Neural cell (in vitro differentiated cells): ENCODE data around the gene CACNA1B. TPM values are rescaled to one million over a fixed set of nuclear protein-coding genes. Genes with fewer than 3 reads are reported as not detected.

Source experiments
- H2AFZ ChIP-seq: fragments of 200-600, 300-800 bp; sonication (generic), shearing (Covaris generic); 2 replicates; pipeline ENCODE4 v1.6.0; 2014; ENCODE audit warnings: low read depth, mild to moderate bottlenecking, antibody characterized with exemption, low read length, moderate library complexity
- H3F3A ChIP-seq: fragments of 200-600 bp; shearing (Covaris generic); 2 replicates; pipeline ENCODE4 v1.6.1; 2016; ENCODE audit warnings: mild to moderate bottlenecking, moderate library complexity, mixed read lengths, antibody characterized with exemption, low read length; ENCODE audit not compliant: insufficient read depth, poor library complexity, severe bottlenecking
- H3K27ac ChIP-seq: fragments of 200-600, 300-800 bp; sonication (generic), shearing (Covaris generic); 2 replicates; pipeline ENCODE4 v1.5.1; 2014; ENCODE audit warnings: mild to moderate bottlenecking, low read length, moderate library complexity
- H3K27me3 ChIP-seq: fragments of 300-800, 200-600 bp; sonication (generic), shearing (Covaris generic); 2 replicates; pipeline ENCODE4 v1.6.0; 2014; ENCODE audit warnings: mild to moderate bottlenecking, low read depth, low read length, moderate library complexity; ENCODE audit not compliant: insufficient read depth
- H3K36me3 ChIP-seq: fragments of 300-800, 200-600 bp; sonication (generic), shearing (Covaris generic); 2 replicates; pipeline ENCODE4 v1.5.1; 2014; ENCODE audit warnings: mild to moderate bottlenecking, antibody characterized with exemption, low read length, moderate library complexity; ENCODE audit not compliant: insufficient read depth
- H3K4me2 ChIP-seq: fragments of 300-800, 200-600 bp; sonication (generic), shearing (Covaris generic); 2 replicates; pipeline ENCODE4 v1.6.0; 2014; ENCODE audit warnings: mild to moderate bottlenecking, low read length
- H3K4me3 ChIP-seq: fragments of 300-800, 200-600 bp; sonication (generic), shearing (Covaris generic); 2 replicates; pipeline ENCODE4 v1.5.1; 2014; ENCODE audit warnings: mild to moderate bottlenecking, low read length, moderate library complexity
- H3K79me2 ChIP-seq: fragments of 200-600 bp; shearing (Covaris generic); replicated peaks from 2 replicates; pipeline ENCODE4 v1.6.0; 2014; ENCODE audit warnings: mild to moderate bottlenecking, low read length, moderate library complexity; ENCODE audit not compliant: insufficient read depth
- H3K9ac ChIP-seq: fragments of 300-800, 200-600 bp; sonication (generic), shearing (Covaris generic); 2 replicates; pipeline ENCODE4 v1.6.1; 2016; ENCODE audit warnings: mild to moderate bottlenecking, low read length, mixed read lengths
- H3K9me2 ChIP-seq: fragments of 200-600 bp; shearing (Covaris generic); 2 replicates; pipeline ENCODE4 v1.6.1; 2016; ENCODE audit warnings: mild to moderate bottlenecking, low read length, mixed read lengths; ENCODE audit not compliant: insufficient read depth
- H3K9me3 ChIP-seq: fragments of 200-600, 300-800 bp; sonication (generic), shearing (Covaris generic); 2 replicates; pipeline ENCODE4 v1.6.1; 2016; ENCODE audit warnings: mild to moderate bottlenecking, mixed run types, low read length, moderate library complexity, mixed read lengths
- H4K20me1 ChIP-seq: fragments of 200-600 bp; shearing (Covaris generic); 2 replicates; pipeline ENCODE4 v1.6.1; 2016; ENCODE audit warnings: mild to moderate bottlenecking, mixed run types; ENCODE audit not compliant: insufficient read depth
- CTCF ChIP-seq: fragments of 450-650 bp; IDR thresholded peaks from 2 replicates; pipeline ENCODE4 v1.5.1; 2014; ENCODE audit warnings: antibody characterized with exemption, mild to moderate bottlenecking, moderate library complexity; ENCODE audit not compliant: poor library complexity, severe bottlenecking
- EP300 ChIP-seq: fragments of 450-650 bp; conservative IDR thresholded peaks from 2 replicates; pipeline ENCODE4 v1.6.1; 2014; ENCODE audit warnings: antibody characterized with exemption, mild to moderate bottlenecking, moderate library complexity; ENCODE audit not compliant: poor library complexity, severe bottlenecking
- EZH2 ChIP-seq: fragments of 200-600, 300-800 bp; shearing (Covaris generic), sonication (generic); IDR thresholded peaks from 2 replicates; pipeline ENCODE4 v1.6.1; 2014; ENCODE audit warnings: antibody characterized with exemption, low read length, borderline replicate concordance, mild to moderate bottlenecking; ENCODE audit not compliant: insufficient read depth, poor library complexity, severe bottlenecking
- MXI1 ChIP-seq: fragments of 450-650 bp; conservative IDR thresholded peaks from 2 replicates; pipeline ENCODE4 v1.6.1; 2014; ENCODE audit warnings: antibody characterized with exemption, mild to moderate bottlenecking; ENCODE audit not compliant: poor library complexity, severe bottlenecking
- POLR2AphosphoS5 ChIP-seq: IDR thresholded peaks from 2 replicates; pipeline ENCODE4 v1.6.1; 2012
- RAD21 ChIP-seq: fragments of 450-650 bp; conservative IDR thresholded peaks from 2 replicates; pipeline ENCODE4 v1.6.1; 2014; ENCODE audit warnings: antibody characterized with exemption, mild to moderate bottlenecking, moderate library complexity
- REST ChIP-seq: IDR thresholded peaks from 2 replicates; pipeline ENCODE4 v1.6.1; 2012; ENCODE audit warnings: borderline replicate concordance
- SMC3 ChIP-seq: fragments of 450-650 bp; conservative IDR thresholded peaks from 2 replicates; pipeline ENCODE4 v1.6.1; 2014; ENCODE audit warnings: antibody characterized with exemption, mild to moderate bottlenecking, moderate library complexity; ENCODE audit not compliant: poor library complexity
- TAF1 ChIP-seq: IDR thresholded peaks from 2 replicates; pipeline ENCODE4 v1.6.1; 2012; ENCODE audit warnings: low read depth
- polyA plus RNA-seq: library from polyadenylated mRNA; depleted of rRNA; stranded (reverse); fragments of >200 nt; gene quantifications from 2 replicates; pipeline ENCODE4 v1.2.3, GENCODE V29; 2014

CACNA1B gene
- polyA plus RNA-seq, 1 donor from 2014 or later: 5.8 TPM

DNA sequence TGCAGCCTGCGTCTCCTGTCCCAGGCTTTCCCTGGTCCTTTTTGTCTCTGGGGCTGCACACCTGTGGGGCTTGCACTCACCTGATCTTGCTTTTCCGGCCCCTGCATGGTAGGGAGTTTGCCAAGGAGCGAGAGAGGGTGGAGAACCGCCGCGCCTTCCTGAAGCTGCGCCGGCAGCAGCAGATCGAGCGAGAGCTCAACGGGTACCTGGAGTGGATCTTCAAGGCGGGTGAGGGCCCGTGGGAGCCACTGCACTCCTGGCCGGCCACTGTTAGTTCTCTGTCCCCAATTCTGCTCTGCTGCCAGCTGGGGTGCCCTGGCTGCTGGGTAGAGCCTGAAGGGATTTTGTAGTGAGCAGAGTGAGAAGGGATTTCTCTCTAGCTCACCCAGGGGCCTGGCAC, 78.0 kb downstream of the CACNA1B start:
- Histone ChIP-seq H3K27me3 (no peaks in the 10 kb centered on the region), H3K9ac (no peak overlapping the region), H2AFZ (no peak overlapping the region), H3K9me3 (no peaks in the 10 kb centered on the region), H3K27ac (no peak overlapping the region), H3K36me3 (no peaks in the 10 kb centered on the region), H3F3A (no peaks in the 10 kb centered on the region), H3K79me2 (no peaks in the 10 kb centered on the region), H3K4me2 (no peak overlapping the region), H3K4me3 (no peak overlapping the region), H4K20me1 (no peaks in the 10 kb centered on the region), H3K9me2 (no peaks in the 10 kb centered on the region)
- no peak for TF ChIP-seq REST
- TF ChIP-seq POLR2AphosphoS5: no peak
- no peak for TF ChIP-seq CTCF
- TF ChIP-seq TAF1: no peak
- no peak for TF ChIP-seq EP300
- TF ChIP-seq RAD21: no peak
- no peak for TF ChIP-seq MXI1
- TF ChIP-seq SMC3: no peak
- TF ChIP-seq EZH2: no peak

DNA sequence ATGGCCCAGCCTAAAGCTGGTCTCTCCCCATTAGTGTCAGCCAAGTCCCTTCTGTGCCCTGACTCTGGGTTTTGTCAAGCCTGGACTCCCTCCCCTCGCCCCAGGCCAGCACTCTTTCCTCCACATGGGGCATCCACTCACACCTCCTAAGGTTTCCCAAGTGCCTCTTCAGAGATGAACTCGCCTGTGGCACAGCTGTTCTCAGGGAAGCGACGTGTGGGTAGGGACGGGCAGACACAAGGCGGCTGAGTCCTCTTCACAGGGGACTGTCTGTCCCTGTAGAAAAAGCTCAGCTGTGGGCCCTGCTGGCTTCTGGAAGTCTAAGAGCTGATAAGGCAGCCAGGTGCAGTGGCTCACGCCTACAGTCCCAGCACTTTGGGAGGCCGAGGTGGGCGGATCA, 78.5 kb downstream of the CACNA1B start:
- no peak for TF ChIP-seq TAF1
- TF ChIP-seq EP300: no peak
- no peak for TF ChIP-seq RAD21
- TF ChIP-seq CTCF: no peak
- TF ChIP-seq MXI1: no peak
- no peak for TF ChIP-seq EZH2
- no peak for TF ChIP-seq POLR2AphosphoS5
- no peak for TF ChIP-seq REST
- TF ChIP-seq SMC3: no peak
- H3F3A ChIP-seq: no peaks in the 10 kb centered on the region
- no peaks in the 10 kb centered on the region for H3K79me2 ChIP-seq
- H3K9ac ChIP-seq: no peak overlapping the region
- no peak overlapping the region for H2AFZ ChIP-seq
- no peak overlapping the region for H3K27ac ChIP-seq
- no peaks in the 10 kb centered on the region for H4K20me1 ChIP-seq
- no peak overlapping the region for H3K4me3 ChIP-seq
- no peaks in the 10 kb centered on the region for H3K9me3 ChIP-seq
- H3K27me3 ChIP-seq: no peaks in the 10 kb centered on the region
- no peaks in the 10 kb centered on the region for H3K36me3 ChIP-seq
- no peaks in the 10 kb centered on the region for H3K9me2 ChIP-seq
- H3K4me2 ChIP-seq: no peak overlapping the region
